Lower lobe of right lung (tissue), 2 donors: ENCODE results near the gene TPM1. TPM values are rescaled to one million over a fixed set of nuclear protein-coding genes. Genes with fewer than 3 reads are reported as not detected.
"Not testable (repeated sequence)": the region's sequence is repeated elsewhere in the genome, so short reads cannot be mapped to it uniquely, and the experiment has no call there.

Experiments
- ATAC-seq, 2 donors: fragments of 200-7000 bp; cut with Tn5 transposase; one replicate each; pipeline ENCODE4 v1.9.1; 2020 to 2022; ENCODE audit warnings: mild to moderate bottlenecking in 2 of 2, moderate library complexity in 2 of 2
- DNase-seq: peaks from one replicate; pipeline ENCODE4 v3.0.0-alpha.2; 2020
- H3K27ac ChIP-seq: fragments of 200-600 bp; one replicate; pipeline ENCODE4 v1.8.0; 2022
- H3K27me3 ChIP-seq: fragments of 200-600 bp; one replicate; pipeline ENCODE4 v1.8.0; 2022; ENCODE audit warnings: low read depth
- H3K36me3 ChIP-seq: fragments of 200-600 bp; one replicate; pipeline ENCODE4 v1.8.0; 2022; ENCODE audit warnings: mild to moderate bottlenecking
- H3K4me1 ChIP-seq: fragments of 200-600 bp; one replicate; pipeline ENCODE4 v1.8.0; 2022
- H3K4me3 ChIP-seq: fragments of 200-600 bp; one replicate; pipeline ENCODE4 v1.8.0; 2022; ENCODE audit warnings: mild to moderate bottlenecking
- H3K9me3 ChIP-seq: fragments of 200-600 bp; one replicate; pipeline ENCODE4 v1.8.0; 2022
- intact Hi-C: fragments of 100-400 bp; cut with DNase I; formaldehyde crosslinking; loops from one replicate; pipeline ENCODE4 v1.11.0; 2022
- long read RNA-seq: library from polyadenylated mRNA; unstranded; transcript quantifications from one replicate; pipeline ENCODE4 v2.0.0, GENCODE V29; 2021
- total RNA-seq: library from RNA; stranded (reverse); fragmentation: NEBNext Ultra II Directional; extraction: Animal tissue kit (Norgen Biotek cat#: 25700); gene quantifications from one replicate; pipeline ENCODE4 v1.2.1, GENCODE V29; 2021
- TF ChIP-seq, protein P1 (sequence below): fragments of 200-600 bp; IDR thresholded peaks from one replicate; pipeline ENCODE4 v1.8.0; 2022; ENCODE audit warnings: antibody characterized with exemption, mild to moderate bottlenecking
- donor health status: DM: no; HTN: yes; CAD: no; lungs with severe emphysema.

TPM1 gene
- 137 TPM for total RNA-seq
- long read RNA-seq, transcript TPM1-220 (9 exons, 977 nt): minor isoform, 9 of 178 reads
- long read RNA-seq, transcript TPM1-219 (9 exons, 933 nt): minor isoform, 11 of 178 reads
- long read RNA-seq, transcript TPM1-201 (9 exons, 1,670 nt): minor isoform, 35 of 178 reads
- long read RNA-seq, transcript TPM1-208 (8 exons, 943 nt): major isoform, 64 of 178 reads
- long read RNA-seq, partial matches to known transcripts: 24 of 178 reads
- long read RNA-seq, other reads (novel, unspliced or antisense): 24 of 178 reads

DNA sequence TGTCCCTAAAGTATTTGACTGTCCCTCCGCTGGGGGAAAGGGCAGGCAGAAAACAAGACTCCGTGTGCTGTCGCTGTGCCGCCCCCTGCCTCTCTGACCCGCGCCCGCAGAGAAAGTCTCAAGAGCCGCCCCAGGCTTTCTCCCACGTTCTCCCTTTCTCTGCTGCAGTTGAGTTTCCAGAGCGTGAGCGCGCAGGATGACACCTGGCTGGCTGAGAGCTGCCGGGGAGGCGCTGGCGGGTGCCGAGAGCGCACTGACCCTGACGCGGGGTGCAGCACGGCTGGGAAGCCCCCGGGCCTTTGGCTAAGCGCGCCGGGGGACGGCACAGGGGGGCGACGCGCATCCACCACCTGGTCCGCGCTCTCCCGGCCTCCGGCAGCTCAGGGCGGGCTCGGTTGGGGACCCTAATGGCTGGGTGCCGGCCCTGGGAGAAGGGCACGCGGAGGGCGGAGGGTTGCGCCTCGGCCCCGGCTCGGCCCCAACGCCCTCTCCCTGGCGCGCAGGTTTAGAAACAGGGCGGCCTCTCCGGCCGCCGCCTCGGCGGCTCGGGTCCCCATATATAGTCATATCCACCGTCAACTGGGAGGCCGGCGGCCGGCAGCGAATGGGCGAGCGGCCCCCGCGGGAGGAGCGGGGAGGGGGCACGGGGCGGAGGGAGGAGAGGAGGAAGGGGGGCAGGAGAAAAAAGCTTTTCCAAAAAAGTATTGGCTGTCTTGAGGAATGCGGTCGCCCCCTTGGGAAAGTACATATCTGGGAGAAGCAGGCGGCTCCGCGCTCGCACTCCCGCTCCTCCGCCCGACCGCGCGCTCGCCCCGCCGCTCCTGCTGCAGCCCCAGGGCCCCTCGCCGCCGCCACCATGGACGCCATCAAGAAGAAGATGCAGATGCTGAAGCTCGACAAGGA is at the start of gene TPM1:
Gene TPM1, plus strand, starts transcription at position 774 of the 903 bp plus-strand sequence. Its CDS starts 83 bp downstream, at position 857.
- H3K9me3 ChIP-seq: no peaks in the 10 kb centered on the region
- TF ChIP-seq, protein P1, sequence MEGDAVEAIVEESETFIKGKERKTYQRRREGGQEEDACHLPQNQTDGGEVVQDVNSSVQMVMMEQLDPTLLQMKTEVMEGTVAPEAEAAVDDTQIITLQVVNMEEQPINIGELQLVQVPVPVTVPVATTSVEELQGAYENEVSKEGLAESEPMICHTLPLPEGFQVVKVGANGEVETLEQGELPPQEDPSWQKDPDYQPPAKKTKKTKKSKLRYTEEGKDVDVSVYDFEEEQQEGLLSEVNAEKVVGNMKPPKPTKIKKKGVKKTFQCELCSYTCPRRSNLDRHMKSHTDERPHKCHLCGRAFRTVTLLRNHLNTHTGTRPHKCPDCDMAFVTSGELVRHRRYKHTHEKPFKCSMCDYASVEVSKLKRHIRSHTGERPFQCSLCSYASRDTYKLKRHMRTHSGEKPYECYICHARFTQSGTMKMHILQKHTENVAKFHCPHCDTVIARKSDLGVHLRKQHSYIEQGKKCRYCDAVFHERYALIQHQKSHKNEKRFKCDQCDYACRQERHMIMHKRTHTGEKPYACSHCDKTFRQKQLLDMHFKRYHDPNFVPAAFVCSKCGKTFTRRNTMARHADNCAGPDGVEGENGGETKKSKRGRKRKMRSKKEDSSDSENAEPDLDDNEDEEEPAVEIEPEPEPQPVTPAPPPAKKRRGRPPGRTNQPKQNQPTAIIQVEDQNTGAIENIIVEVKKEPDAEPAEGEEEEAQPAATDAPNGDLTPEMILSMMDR: no peak
- intact Hi-C loops: no loop called here
- peak within 1 kb of the TSS; percentile 77 for H3K27ac ChIP-seq
- no peaks in the 10 kb centered on the region for H3K36me3 ChIP-seq
- peaks cover 25% of the 10 kb centered on the region for H3K4me1 ChIP-seq
- DNase-seq (peak; percentile 66), ATAC-seq (peak; percentile 86 to 89)
- H3K4me3 ChIP-seq: peak within 1 kb of the TSS; percentile 67
- H3K27me3 ChIP-seq: peaks cover 48% of the 10 kb centered on the region

DNA sequence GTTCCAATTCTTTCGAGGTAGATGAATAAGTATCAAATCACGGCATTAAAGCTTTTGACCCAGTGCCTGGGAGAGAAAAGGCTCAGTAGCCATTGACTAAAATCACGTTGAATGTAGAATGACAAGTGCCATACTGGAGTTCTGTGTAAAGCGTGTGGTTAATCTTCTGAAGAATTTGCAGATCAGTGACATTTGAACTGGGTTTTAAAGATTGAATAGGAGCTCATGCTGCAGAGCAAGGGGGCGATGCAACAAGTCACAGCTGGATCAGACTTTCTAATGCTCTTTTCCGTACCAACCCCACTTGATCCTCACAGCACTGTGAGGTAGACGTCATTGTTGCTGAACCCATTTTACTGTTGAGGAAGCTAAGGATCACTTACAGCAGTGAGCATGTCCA is 49.5 kb upstream of the TPM1 start:
- Histone ChIP-seq H3K4me1 (no peaks in the 10 kb centered on the region), H3K27ac (no peak overlapping the region), H3K27me3 (no peaks in the 10 kb centered on the region), H3K9me3 (no peaks in the 10 kb centered on the region), H3K4me3 (no peak overlapping the region), H3K36me3 (no peaks in the 10 kb centered on the region)
- DNase-seq (no peak), ATAC-seq (no peak)
- intact Hi-C loops: no loop called here
- TF ChIP-seq, protein P1: no peak

DNA sequence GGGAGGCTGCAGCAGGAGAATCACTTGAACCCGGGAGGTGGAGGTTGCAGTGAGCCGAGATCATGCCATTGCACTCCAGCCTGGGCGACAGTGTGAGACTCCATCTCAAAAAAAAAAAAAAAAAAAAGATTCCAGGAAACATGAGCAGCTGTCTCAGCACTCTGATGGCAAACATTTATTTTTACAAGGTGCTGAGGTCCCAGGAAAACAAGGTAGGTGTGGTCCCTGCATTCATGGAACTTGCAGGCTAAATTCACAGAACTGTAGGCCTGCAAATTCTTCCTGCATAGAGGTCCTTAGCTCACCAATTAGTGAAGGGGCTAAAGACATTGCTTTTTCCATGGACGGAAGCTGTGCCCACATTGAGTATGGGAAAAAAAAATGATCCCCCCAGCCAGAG is 48.9 kb upstream of the TPM1 start:
- H3K36me3 ChIP-seq, ATAC-seq, H3K9me3 ChIP-seq, intact Hi-C loops, H3K27me3 ChIP-seq, DNase-seq, H3K4me1 ChIP-seq, H3K4me3 ChIP-seq, H3K27ac ChIP-seq: not testable (repeated sequence)

DNA sequence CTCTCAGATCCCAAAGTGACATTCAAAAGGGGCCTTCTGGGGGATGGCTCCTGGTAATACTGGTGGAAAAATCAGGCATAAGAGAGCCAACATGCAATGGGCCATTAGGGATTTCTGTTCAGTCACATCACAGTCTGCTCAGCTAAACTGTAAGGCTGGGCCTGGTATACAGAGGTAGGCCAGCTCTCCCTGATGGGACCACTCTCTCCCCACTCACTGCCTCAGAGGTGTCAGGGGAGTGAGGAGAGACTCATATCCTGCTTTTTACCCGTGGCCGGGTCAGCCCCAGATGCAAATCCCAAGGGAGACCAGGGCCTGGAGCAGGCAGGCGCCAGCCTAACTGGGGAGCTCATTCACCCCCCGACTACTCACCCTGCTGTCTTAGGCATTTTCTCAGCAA is 48.1 kb upstream of the TPM1 start:
- H3K4me3 ChIP-seq: no peak overlapping the region
- TF ChIP-seq, protein P1: no peak
- no peaks in the 10 kb centered on the region for H3K4me1 ChIP-seq
- intact Hi-C loops: no loop called here
- no peak overlapping the region for H3K27ac ChIP-seq
- ATAC-seq (no peak), DNase-seq (no peak)
- no peaks in the 10 kb centered on the region for H3K27me3 ChIP-seq
- H3K36me3 ChIP-seq: no peaks in the 10 kb centered on the region
- no peaks in the 10 kb centered on the region for H3K9me3 ChIP-seq

DNA sequence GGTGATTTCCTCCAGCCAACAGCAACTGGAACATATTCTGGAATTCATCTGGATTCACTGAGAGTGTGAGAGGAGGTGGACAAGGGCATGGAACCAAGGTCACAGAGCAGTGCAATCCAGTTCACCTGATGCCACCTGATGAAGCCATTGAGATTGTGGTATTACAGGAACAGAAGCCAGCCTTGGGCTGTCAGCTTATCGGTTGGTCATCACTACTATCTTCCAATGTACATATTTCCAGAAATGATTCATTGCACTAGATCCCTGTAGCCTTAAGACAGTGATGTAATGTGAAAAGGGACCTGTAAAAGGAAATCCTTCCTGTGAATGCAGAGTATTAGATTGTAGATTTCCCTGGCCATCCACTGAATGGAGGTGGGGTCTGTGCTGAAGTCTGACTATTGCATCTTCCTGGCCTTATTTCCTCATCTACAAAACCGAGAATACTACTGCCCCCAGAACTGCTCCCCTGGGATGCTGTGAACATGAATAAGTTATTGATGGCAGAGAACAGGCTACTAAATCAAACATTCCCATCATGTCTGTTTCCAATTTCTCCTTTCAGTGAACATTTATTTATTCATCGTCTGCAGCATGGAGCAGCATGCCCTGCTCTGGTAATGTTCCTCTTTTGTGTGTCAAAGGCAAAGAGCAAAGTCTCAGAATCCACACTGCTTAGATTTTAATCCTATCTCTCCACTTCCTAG is 47.4 kb upstream of the TPM1 start:
- H3K36me3 ChIP-seq: no peaks in the 10 kb centered on the region
- no peak for ATAC-seq
- no peak for DNase-seq
- no peaks in the 10 kb centered on the region for H3K9me3 ChIP-seq
- TF ChIP-seq, protein P1: no peak
- no peaks in the 10 kb centered on the region for H3K4me1 ChIP-seq
- H3K4me3 ChIP-seq: no peak overlapping the region
- H3K27ac ChIP-seq: no peak overlapping the region
- intact Hi-C loops: no loop called here
- no peaks in the 10 kb centered on the region for H3K27me3 ChIP-seq
